ENCODE measurements around the gene CACNB1.

Gene CACNB1

DNA sequence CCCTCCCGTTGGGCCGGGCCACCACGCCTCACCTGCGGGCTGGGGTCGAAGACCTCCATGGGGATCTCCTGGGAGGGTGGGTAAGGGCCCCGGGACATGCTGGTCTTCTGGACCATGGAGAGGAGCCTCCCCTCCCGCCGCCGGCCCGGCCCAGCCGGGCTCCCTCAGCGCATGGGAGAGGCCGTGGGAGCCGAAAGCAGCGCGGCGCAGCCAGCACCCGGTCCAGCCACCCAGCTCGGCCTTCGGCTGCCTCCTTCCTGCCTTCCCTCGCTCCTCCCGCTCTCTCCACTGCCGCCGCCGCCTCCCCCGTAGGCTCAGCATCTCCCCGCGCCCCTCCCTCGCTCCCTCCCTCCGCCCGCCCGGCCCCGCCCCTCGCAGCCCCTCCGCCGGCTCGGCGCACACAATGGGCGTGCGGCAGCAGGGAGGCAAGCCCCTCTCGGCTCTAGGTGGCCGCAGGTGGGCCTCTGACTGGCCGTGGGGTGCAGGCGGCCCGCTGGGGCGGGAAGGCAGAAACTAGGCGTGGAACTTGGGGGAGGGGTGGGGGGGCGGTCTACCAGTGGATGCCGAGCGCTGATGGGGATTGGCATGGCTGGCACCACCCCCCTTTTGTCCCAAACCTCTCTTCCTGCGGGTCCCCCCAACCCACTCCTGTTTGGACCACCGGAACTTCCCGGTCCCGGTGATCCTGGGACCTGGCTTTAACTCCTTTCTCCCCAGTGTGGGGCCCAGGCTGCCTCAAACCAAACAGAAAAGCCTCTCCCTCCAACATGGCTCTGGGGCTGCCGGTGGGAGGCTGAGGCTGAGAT lies at the start of gene CACNB1:
Gene CACNB1 (minus strand): TSS at position 290 of the 806 bp plus-strand sequence. CDS start 174 bp downstream, at position 116.
- peak; percentile 31 to 50 (median 43) for DNase-seq

DNA sequence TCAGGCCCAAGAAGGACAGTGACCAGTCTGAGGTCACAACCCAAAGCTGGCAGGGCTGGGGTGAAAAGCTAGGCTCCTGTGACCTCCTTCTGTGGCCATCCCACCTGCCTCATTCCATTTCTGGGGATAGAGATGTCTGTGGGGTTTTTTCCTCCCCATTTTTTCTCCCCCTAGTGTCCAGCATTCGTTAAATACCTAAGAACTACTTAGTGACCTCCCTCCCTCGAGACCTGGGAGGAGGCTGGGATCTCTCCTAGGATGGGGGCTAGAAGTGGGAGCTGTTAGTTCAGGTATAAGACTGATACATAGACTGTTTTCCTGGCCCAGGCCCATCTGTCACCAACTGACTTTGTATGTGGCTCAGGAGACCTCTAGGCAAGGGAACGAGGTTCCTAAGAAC lies 48.8 kb upstream of the CACNB1 start:
- no peak for DNase-seq

GRCh38 chr17:39244600-39245570 lies 47.4 kb upstream of the CACNB1 start:
- DNase-seq: peak; percentile 67 to 92 (median 74)

- DNase-seq: no peak
Measured at GRCh38 chr17:39244016-39244599, 46.6 kb upstream of the CACNB1 start.

DNA sequence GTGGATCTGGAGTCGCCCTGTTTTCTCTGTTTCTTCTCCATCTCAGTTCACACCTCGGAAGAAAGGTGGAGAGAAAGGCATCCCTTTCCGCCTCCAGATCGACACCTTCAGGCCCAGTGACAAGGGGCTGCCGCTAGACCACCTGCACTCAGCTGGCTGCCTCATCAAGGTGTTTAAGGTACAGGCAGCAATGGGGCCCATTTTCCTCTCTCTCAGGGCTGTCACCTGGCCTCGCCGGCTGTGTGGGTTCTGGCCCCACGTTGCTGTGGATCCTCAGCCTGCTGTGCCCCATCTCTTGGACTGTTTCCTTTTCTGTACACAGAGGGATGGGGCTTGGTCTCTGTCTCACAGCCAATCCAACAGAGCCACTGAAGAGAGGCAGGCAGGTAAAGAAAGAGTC lies 45.7 kb upstream of the CACNB1 start:
- DNase-seq: no peak

DNA sequence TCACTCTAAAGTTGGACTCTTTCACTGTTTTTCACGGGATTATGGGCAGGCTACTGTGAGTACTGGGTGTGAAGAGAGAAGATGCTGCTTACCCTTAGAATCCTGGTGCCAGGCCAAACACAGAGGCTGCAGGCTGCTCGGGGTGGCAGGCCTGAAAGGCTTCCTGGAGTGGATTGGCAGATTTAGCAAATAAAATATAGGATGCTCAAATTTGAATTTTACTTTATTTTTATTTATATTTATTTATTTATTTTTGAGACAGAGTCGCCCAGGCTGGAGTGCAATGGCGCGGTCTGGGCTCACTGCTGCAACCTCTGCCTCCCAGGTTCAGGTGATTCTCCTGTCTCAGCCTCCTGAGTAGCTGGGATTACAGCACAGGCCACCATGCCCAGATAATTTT lies 43.2 kb upstream of the CACNB1 start:
- no peak for DNase-seq

DNA sequence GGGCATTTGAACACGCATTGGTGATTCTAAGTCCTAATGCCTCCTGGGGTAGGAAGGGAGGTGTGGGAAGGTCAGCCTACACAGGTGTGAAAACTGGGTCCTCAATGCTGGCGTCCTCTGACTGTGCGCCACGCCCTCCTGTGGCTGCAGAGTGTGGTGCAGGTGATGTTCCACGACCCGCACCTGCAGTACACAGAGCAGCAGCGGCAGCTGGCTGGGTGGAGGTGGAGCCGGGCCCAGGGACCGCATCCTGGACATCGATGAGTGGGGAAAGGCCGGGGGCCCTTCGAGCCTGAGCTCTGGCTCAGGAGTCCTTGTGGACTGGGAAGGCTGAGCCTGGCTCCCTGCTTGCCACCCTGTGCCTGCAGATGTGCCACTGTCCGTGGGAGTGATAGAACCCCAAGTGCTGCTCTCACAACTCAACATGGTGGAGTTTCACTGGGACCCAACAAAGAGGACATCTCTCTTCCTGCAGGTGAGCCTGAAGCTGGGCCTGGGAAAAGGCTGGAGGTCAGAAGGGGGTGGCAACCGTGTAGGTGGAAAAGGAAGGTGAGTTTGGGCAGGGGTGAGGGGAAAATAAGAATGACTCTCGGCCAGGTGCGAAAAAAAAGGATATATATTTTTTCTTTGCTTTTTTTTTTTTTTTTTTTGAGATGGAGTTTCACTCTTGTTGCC lies 42.3 kb upstream of the CACNB1 start:
- DNase-seq: peak; percentile 16 to 46 (median 40)

- peak in 3 of 4 experiments; percentile 35 to 73 (median 69) for DNase-seq
Measured at GRCh38 chr17:39238311-39238972, 41.0 kb upstream of the CACNB1 start.

- no peak for DNase-seq
Measured at GRCh38 chr17:39237586-39237985, 40.1 kb upstream of the CACNB1 start.

- DNase-seq: no peak
Measured at GRCh38 chr17:39236981-39237441, 39.5 kb upstream of the CACNB1 start.

DNA sequence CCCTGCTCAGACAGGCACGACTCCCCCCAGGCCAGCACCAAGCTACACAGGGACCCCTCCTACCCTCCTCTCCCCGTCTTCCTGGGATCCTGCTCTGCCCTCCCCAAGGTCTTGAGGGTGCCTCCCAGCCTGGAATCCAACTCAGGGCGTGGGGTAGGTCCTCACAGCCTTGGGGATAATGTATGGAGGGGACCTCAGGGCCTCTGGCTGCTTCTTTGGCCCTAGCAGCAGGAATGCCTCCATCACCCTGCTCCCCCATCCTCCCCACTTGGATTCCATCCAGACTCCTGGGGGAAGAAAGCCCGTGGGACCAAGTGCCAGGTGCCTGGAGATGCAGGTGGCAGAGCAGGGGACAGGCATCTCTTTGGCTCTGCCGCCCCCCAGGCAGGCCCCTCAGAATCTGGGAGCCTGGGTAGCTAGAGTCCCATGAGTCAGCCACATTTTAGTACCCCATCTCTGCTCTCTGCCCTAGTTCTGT lies 39.0 kb upstream of the CACNB1 start:
- DNase-seq: no peak

- DNase-seq: no peak
Measured at GRCh38 chr17:39235555-39236449, 38.3 kb upstream of the CACNB1 start.

- peak in 3 of 4 experiments; percentile 35 to 38 (median 37) for DNase-seq
Measured at GRCh38 chr17:39231591-39232551, 34.4 kb upstream of the CACNB1 start.

- no peak for DNase-seq
Measured at GRCh38 chr17:39231091-39231561, 33.7 kb upstream of the CACNB1 start.

GRCh38 chr17:39230361-39230760 lies 32.9 kb upstream of the CACNB1 start:
- DNase-seq: no peak

DNA sequence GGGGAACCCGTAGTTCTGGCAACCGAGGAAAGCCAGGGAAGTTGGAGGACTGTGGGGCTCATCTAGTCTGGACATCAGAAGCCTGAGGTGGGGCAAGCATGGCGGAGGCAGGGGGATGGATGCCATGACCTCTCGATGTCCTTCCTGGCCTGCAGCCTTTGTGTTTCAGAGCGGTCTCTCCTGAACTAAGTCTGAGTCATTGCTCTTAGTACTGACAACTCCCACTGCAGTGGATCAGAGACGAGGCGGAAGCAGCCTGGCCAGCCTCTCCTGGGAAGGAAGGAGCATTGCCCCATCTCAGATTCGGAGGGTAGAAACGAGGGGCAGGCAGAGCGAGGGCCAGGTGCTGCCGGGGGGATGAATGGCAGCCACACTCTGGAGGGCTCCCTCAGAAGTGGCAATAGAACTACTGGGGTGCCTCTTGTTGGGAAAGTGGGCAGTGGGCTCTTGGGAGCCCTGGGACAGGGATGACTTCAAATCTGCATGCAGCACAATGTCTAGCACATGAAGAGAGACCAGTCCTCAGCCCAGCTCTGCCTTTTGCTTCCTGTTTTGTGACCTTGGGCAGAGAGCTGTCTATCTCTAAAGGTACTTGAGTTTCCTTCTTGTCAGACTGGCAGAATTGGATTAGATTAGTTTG lies 31.9 kb upstream of the CACNB1 start:
- no peak for DNase-seq

DNA sequence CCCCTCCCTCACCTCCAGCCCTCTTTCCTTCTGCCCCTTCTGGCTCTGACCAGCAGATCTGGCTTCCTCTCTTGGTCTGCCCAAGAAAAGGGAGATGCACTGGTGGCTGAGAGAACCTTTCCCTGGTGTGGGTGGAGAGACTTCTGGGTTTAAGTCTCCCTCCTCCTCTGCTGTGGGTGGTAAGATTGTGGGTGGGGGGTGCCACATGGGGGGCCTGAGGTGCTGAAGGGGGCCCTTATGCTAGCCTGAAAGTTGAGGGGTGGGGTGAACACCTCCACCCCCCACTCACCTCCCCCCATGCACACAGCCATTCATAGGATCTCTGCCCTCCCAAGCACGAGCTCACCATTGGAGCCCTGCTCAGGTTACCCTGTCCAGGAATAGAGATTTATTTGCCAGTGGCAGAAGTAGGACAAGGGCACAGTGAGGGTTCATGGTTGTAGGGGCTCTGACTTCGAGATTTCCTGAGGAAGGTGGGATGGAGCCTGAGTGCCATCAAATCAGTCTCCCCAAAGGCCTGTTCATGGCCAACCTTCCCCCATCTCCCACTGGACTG lies 30.0 kb upstream of the CACNB1 start:
- DNase-seq: no peak

- DNase-seq: no peak
Measured at GRCh38 chr17:39225959-39226683, 28.7 kb upstream of the CACNB1 start.
